Smooth muscle cell (in vitro differentiated cells): ENCODE data around the gene PRR33. TPM values are rescaled to one million over a fixed set of nuclear protein-coding genes. Genes with fewer than 3 reads are reported as not detected.

Source experiments
- DNase-seq: peaks from one replicate; lab custom pipeline; 2025; ENCODE audit not compliant: unreplicated experiment; lab: John Stamatoyannopoulos, UW
- H2AFZ ChIP-seq: fragments of 200-600 bp; sonication (generic); 2 replicates; pipeline ENCODE4 v1.6.0; 2016; ENCODE audit warnings: antibody characterized with exemption, low read depth, mild to moderate bottlenecking
- H3F3A ChIP-seq: fragments of 200-600 bp; sonication (generic); 2 replicates; pipeline ENCODE4 v1.6.0; 2017; ENCODE audit warnings: antibody characterized with exemption, low read depth
- H3K27ac ChIP-seq: fragments of 200-600 bp; sonication (generic); 2 replicates; pipeline ENCODE4 v1.5.1; 2016; ENCODE audit warnings: low read depth, mild to moderate bottlenecking
- H3K27me3 ChIP-seq: fragments of 200-600 bp; sonication (generic); 2 replicates; pipeline ENCODE4 v1.6.1; 2016; ENCODE audit warnings: low read depth, mild to moderate bottlenecking
- H3K36me3 ChIP-seq: fragments of 200-600 bp; sonication (generic); 2 replicates; pipeline ENCODE4 v1.5.1; 2016; ENCODE audit warnings: low read depth
- H3K4me1 ChIP-seq: fragments of 200-600 bp; sonication (generic); 2 replicates; pipeline ENCODE4 v1.5.1; 2016; ENCODE audit warnings: low read depth
- H3K4me2 ChIP-seq: fragments of 200-600 bp; sonication (generic); 2 replicates; pipeline ENCODE4 v1.6.0; 2016; ENCODE audit warnings: mild to moderate bottlenecking
- H3K4me3 ChIP-seq: fragments of 200-600 bp; sonication (generic); 2 replicates; pipeline ENCODE4 v1.5.1; 2016; ENCODE audit warnings: mild to moderate bottlenecking
- H3K79me2 ChIP-seq: fragments of 200-600 bp; sonication (generic); 2 replicates; pipeline ENCODE4 v1.6.0; 2016; ENCODE audit warnings: low read depth, mild to moderate bottlenecking
- H3K9ac ChIP-seq: fragments of 200-600 bp; sonication (generic); 2 replicates; pipeline ENCODE4 v1.6.0; 2016; ENCODE audit warnings: low read depth
- H3K9me3 ChIP-seq: fragments of 200-600 bp; sonication (generic); replicated peaks from 2 replicates; pipeline ENCODE4 v1.5.1; 2016; ENCODE audit warnings: low read depth
- H4K20me1 ChIP-seq: fragments of 200-600 bp; sonication (generic); 2 replicates; pipeline ENCODE4 v1.6.0; 2016; ENCODE audit warnings: low read depth
- WGBS: methylation state at CpG from one replicate; pipeline ENCODE4 v1.1.7; 2016; ENCODE audit warnings: low lambda C conversion rate; 5-methylcytosine and 5-hydroxymethylcytosine counted together
- polyA plus RNA-seq: library from polyadenylated mRNA; unstranded; fragments of >200 nt; fragmentation: Nextera tagmentation; extraction: Ambion mirVana; gene quantifications from 2 replicates; pipeline ENCODE4 v1.2.1, GENCODE V29; 2016
- total RNA-seq: library from RNA; depleted of rRNA; stranded (reverse); fragments of >200 nt; gene quantifications from 2 replicates; pipeline ENCODE4 v1.2.3, GENCODE V29; 2014
- TF ChIP-seq, protein P1 (sequence below): fragments of 200-600 bp; sonication (generic); IDR thresholded peaks from 2 replicates; pipeline ENCODE4 v1.5.1; 2017; ENCODE audit warnings: borderline replicate concordance, mild to moderate bottlenecking, antibody characterized with exemption; ENCODE audit not compliant: insufficient read depth, poor library complexity, severe bottlenecking

Gene PRR33
- total and polyA plus RNA-seq, 2 experiments from 2014 or later = not detected

DNA sequence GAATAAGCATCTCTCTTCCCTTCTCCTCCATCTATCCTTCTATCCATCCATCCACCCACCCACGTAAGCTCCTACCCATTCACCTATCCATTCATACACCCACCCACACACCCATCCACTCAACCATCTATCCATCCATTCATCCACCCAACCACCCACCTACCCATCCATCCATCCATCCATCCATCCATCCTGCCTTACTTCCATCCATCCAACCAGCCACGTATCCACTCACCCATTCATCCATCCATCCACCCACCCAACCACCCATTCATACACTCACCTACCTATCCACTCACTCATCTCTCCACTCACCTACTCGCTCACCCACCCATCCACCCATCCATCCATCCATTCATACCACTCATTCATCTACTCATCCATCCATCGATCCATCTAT lies 41.0 kb upstream of the PRR33 start:
- TF ChIP-seq, protein P1, sequence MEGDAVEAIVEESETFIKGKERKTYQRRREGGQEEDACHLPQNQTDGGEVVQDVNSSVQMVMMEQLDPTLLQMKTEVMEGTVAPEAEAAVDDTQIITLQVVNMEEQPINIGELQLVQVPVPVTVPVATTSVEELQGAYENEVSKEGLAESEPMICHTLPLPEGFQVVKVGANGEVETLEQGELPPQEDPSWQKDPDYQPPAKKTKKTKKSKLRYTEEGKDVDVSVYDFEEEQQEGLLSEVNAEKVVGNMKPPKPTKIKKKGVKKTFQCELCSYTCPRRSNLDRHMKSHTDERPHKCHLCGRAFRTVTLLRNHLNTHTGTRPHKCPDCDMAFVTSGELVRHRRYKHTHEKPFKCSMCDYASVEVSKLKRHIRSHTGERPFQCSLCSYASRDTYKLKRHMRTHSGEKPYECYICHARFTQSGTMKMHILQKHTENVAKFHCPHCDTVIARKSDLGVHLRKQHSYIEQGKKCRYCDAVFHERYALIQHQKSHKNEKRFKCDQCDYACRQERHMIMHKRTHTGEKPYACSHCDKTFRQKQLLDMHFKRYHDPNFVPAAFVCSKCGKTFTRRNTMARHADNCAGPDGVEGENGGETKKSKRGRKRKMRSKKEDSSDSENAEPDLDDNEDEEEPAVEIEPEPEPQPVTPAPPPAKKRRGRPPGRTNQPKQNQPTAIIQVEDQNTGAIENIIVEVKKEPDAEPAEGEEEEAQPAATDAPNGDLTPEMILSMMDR = no peak
- Histone ChIP-seq H2AFZ (no peak overlapping the region), H3F3A (no peaks in the 10 kb centered on the region), H3K36me3 (no peaks in the 10 kb centered on the region), H3K27me3 (no peaks in the 10 kb centered on the region), H3K27ac (no peak overlapping the region), H3K9ac (no peak overlapping the region), H3K4me1 (no peaks in the 10 kb centered on the region), H3K79me2 (no peaks in the 10 kb centered on the region), H3K4me3 (no peak overlapping the region), H4K20me1 (no peaks in the 10 kb centered on the region), H3K4me2 (no peak overlapping the region), H3K9me3 (no peaks in the 10 kb centered on the region)
- 100% methylated on average over 4 of the region's 4 CpGs for WGBS
- DNase-seq = no peak

DNA sequence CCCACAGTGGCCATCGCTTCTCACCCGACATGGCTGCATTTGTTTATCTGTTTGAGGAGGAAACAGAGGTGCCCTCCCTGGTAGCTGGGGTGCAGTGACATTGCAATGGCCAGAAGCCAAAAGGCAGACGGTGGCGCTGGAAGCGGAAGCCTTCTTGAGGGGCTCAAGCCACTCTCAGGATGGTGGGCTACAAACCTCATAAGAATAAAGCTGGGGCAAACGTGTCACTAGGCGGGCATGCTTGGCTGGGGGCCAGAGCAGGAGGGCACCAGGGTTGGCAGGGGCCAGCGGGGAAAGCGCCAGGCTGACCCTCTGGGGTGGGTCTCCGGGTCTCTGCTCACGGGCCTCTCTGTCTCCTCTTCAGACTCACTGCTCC lies 40.4 kb upstream of the PRR33 start:
- no peak overlapping the region for H2AFZ ChIP-seq
- no peaks in the 10 kb centered on the region for H3F3A ChIP-seq
- H3K36me3 ChIP-seq = no peaks in the 10 kb centered on the region
- no peak overlapping the region for H3K4me2 ChIP-seq
- no peak overlapping the region for H3K9ac ChIP-seq
- no peaks in the 10 kb centered on the region for H3K9me3 ChIP-seq
- 95% methylated on average over 11 of the region's 11 CpGs for WGBS
- no peak overlapping the region for H3K27ac ChIP-seq
- H3K4me3 ChIP-seq = no peak overlapping the region
- no peaks in the 10 kb centered on the region for H4K20me1 ChIP-seq
- TF ChIP-seq, protein P1 = no peak
- no peaks in the 10 kb centered on the region for H3K79me2 ChIP-seq
- H3K4me1 ChIP-seq = peaks cover 6% of the 10 kb centered on the region
- no peaks in the 10 kb centered on the region for H3K27me3 ChIP-seq
- no peak for DNase-seq

DNA sequence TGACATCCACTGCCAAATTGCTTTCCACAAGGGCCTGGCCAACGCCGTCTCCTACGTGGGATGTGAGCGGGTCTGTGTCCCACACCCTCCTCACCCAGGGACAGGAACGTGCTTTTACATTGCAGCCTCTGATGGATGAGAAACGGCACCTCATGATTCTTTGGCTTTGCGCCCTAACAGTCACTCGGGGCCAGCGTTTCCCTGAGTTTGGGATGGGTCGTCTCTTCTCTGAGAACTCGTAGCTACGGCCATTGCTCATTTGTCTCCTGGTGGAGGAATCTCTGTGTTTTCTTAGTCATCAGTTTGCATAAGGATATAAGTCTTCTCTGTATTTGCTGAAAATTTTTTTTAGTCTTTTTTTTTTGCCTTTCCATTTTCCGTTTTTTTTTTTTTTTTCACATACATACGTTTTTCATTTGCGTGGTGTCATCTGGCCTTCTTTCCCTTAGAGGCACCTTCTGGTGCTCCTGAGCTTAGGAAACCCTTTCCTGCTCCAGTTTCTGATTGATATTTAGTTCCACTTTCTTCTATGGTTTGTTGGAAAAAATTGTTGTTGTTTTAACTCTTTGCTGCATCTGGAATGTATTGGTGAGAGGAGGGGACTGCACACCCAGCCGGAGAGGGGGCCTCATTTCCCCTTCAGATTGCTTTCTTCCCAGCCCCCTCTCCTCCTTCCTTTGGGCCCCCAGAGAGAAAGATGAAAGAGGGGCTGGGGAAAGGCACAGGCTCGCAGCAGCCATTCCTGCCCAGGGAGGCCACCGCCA lies 39.8 kb upstream of the PRR33 start:
- TF ChIP-seq, protein P1 = no peak
- Histone ChIP-seq H3K9ac (no peak overlapping the region), H3K27me3 (no peaks in the 10 kb centered on the region), H3F3A (no peaks in the 10 kb centered on the region), H3K36me3 (no peaks in the 10 kb centered on the region), H2AFZ (no peak overlapping the region), H3K4me2 (no peak overlapping the region), H3K4me3 (no peak overlapping the region), H3K27ac (no peak overlapping the region), H3K4me1 (peaks cover 7% of the 10 kb centered on the region), H3K9me3 (no peaks in the 10 kb centered on the region), H4K20me1 (no peaks in the 10 kb centered on the region), H3K79me2 (no peaks in the 10 kb centered on the region)
- DNase-seq = no peak
- 81% methylated on average over 18 of the region's 18 CpGs for WGBS

DNA sequence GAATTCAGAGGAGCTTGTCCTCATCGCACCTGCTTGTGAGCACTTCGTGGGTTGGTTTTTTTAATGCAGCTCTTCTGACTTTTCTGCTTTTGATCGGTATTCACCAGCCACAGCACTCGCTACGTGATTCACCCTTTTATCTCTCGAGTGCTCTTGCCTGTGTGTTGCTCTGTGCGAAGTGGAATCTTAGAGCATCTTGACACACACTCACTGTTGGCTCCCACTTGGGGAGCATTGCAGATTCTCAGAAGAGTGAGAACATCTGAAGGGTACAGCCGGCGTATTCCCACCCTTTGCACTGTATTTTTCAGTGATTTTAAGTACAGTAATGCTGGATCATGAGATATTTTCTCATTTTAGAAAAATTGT lies 38.8 kb upstream of the PRR33 start:
- 55% methylated on average over 9 of the region's 9 CpGs for WGBS
- Histone ChIP-seq H3K9ac (no peak overlapping the region), H3K36me3 (no peaks in the 10 kb centered on the region), H3K4me2 (no peak overlapping the region), H3K4me1 (peaks cover 7% of the 10 kb centered on the region), H4K20me1 (no peaks in the 10 kb centered on the region), H3K27ac (no peak overlapping the region), H2AFZ (no peak overlapping the region), H3K27me3 (no peaks in the 10 kb centered on the region), H3K4me3 (no peak overlapping the region), H3F3A (no peaks in the 10 kb centered on the region), H3K9me3 (no peaks in the 10 kb centered on the region), H3K79me2 (no peaks in the 10 kb centered on the region)
- TF ChIP-seq, protein P1 = no peak
- DNase-seq = no peak
